ENCODE measurements around the gene AP3S2.
"Not testable (repeated sequence)": the region's sequence is repeated elsewhere in the genome, so short reads cannot be mapped to it uniquely, and the experiment has no call there.

The AP3S2 gene

GRCh38 chr15:89870688-89871288 lies 23.0 kb downstream of the AP3S2 start:
- no peak for TF ChIP-seq CTCF (IDR thresholded peaks at IDR 0.05; ENCODE audit: low read depth, low read length, missing control alignments)
- no peak overlapping the region for H3K4me3 ChIP-seq (ENCODE audit: low read depth, low read length)
- in situ Hi-C loops (cut with HindIII; ENCODE audit: low sequenced_read_pairs), result loop anchor here (10.0 kb wide), 1 partner anchor 96 kb away; the partner anchor contains the start of gene MESP2
- no peak for DNase-seq (ENCODE audit: low read depth)

- TF ChIP-seq CTCF (IDR thresholded peaks at IDR 0.05; ENCODE audit: low read depth, low read length, missing control alignments), result no peak
- no peak overlapping the region for H3K4me3 ChIP-seq (ENCODE audit: low read depth, low read length)
- DNase-seq (ENCODE audit: low read depth), result no peak
- in situ Hi-C loops (cut with HindIII; ENCODE audit: low sequenced_read_pairs), result loop anchor here (10.0 kb wide), 1 partner anchor 95 kb away; the partner anchor contains the start of gene MESP2
Observed at GRCh38 chr15:89870006-89870405, 23.8 kb downstream of the AP3S2 start.

GRCh38 chr15:89869490-89869889 lies 24.3 kb downstream of the AP3S2 start:
- H3K4me3 ChIP-seq (ENCODE audit: low read depth, low read length); in situ Hi-C loops (cut with HindIII; ENCODE audit: low sequenced_read_pairs); DNase-seq (ENCODE audit: low read depth): not testable (repeated sequence)

- in situ Hi-C loops (cut with HindIII; ENCODE audit: low sequenced_read_pairs), result loop anchor here (5.0 kb wide), 1 partner anchor 68 kb away; no protein-coding TSS in a partner anchor
- no peak overlapping the region for H3K4me3 ChIP-seq (ENCODE audit: low read depth, low read length)
- DNase-seq (ENCODE audit: low read depth), result no peak
- no peak for TF ChIP-seq CTCF (IDR thresholded peaks at IDR 0.05; ENCODE audit: low read depth, low read length, missing control alignments)
Observed at GRCh38 chr15:89864958-89865739, 28.6 kb downstream of the AP3S2 start.

GRCh38 chr15:89863918-89864317 lies 29.9 kb downstream of the AP3S2 start:
- no peak overlapping the region for H3K4me3 ChIP-seq (ENCODE audit: low read depth, low read length)
- DNase-seq (ENCODE audit: low read depth), result no peak
- in situ Hi-C loops (cut with HindIII; ENCODE audit: low sequenced_read_pairs), result loop anchor here (5.0 kb wide), 1 partner anchor 67 kb away; no protein-coding TSS in a partner anchor
- no peak for TF ChIP-seq CTCF (IDR thresholded peaks at IDR 0.05; ENCODE audit: low read depth, low read length, missing control alignments)

GRCh38 chr15:89860891-89861290 lies 32.9 kb downstream of the AP3S2 start:
- no peak overlapping the region for H3K4me3 ChIP-seq (ENCODE audit: low read depth, low read length)
- no peak for TF ChIP-seq CTCF (IDR thresholded peaks at IDR 0.05; ENCODE audit: low read depth, low read length, missing control alignments)
- DNase-seq (ENCODE audit: low read depth), result no peak
- in situ Hi-C loops (cut with HindIII; ENCODE audit: low sequenced_read_pairs), result loop anchor here (5.0 kb wide), 1 partner anchor 64 kb away; no protein-coding TSS in a partner anchor

GRCh38 chr15:89860431-89860830 lies 33.4 kb downstream of the AP3S2 start:
- H3K4me3 ChIP-seq (ENCODE audit: low read depth, low read length), result no peak overlapping the region
- no peak for TF ChIP-seq CTCF (IDR thresholded peaks at IDR 0.05; ENCODE audit: low read depth, low read length, missing control alignments)
- no peak for DNase-seq (ENCODE audit: low read depth)
- in situ Hi-C loops (cut with HindIII; ENCODE audit: low sequenced_read_pairs), result loop anchor here (5.0 kb wide), 1 partner anchor 63 kb away; no protein-coding TSS in a partner anchor

Data from astrocyte of the cerebellum (primary cell).